ENCODE measurements around the gene DYTN. TPM values are rescaled to one million over a fixed set of nuclear protein-coding genes. Genes with fewer than 3 reads are reported as not detected.

Gene DYTN
- total and polyA plus RNA-seq, 4 donors: not detected

DNA sequence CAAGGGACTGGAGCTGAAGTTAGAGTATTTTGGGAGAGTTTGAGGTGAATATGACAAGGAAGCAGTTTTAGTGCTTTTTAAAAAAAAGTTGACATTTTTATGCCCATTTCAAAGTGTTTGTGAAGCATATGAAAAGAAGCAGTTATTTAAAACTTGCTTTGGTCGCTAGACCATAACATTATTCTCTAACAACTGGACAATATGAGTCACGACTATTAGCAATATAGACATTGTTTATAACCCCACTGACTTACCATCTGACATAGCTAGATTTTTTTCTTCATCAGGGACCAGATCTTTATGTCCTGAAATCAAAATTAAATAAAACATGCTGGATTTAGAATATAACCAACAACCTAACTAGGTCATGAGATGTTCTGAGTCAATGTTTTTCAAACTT is 22.6 kb upstream of the DYTN start (continued):
- TF ChIP-seq, protein P1, sequence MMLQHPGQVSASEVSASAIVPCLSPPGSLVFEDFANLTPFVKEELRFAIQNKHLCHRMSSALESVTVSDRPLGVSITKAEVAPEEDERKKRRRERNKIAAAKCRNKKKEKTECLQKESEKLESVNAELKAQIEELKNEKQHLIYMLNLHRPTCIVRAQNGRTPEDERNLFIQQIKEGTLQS (IDR thresholded peaks at IDR 0.05): no peak
- TF ChIP-seq RAD21 (IDR thresholded peaks at IDR 0.05) (no peak), FOXA2 (IDR thresholded peaks at IDR 0.05) (no peak), FOXA1 (IDR thresholded peaks at IDR 0.05) (no peak), GABPA (IDR thresholded peaks at IDR 0.05 in 1 of 2, conservative IDR thresholded peaks at IDR 0.05 in 1 of 2) (no peak), HNF4A (conservative IDR thresholded peaks at IDR 0.05) (no peak), HNF4G (IDR thresholded peaks at IDR 0.05) (no peak), NR2F2 (IDR thresholded peaks at IDR 0.05) (no peak), RXRA (IDR thresholded peaks at IDR 0.05) (no peak), TAF1 (conservative IDR thresholded peaks at IDR 0.05) (no peak), SP1 (IDR thresholded peaks at IDR 0.05) (no peak), EGR1 (IDR thresholded peaks at IDR 0.05; ENCODE audit: low read depth in 2 of 2) (no peak)

DNA sequence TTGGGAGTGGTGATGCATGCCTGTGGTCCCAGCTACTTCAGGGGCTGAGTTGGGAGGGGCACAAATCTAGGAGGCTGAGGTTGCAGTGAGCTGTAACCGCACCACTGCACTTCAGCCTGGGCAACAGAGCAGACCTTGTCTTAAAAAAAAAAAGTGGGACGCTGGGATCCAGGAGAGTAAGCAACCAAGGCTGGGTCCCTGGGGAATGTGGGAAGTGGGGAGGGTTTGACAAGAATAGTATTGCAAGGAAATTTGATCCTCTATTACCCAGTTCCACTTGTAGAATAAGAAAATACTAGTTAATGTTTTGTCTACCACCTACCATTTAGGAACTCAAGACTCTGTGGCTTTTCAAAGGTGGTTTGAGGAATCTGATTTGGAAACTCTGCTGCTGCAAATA is 21.1 kb upstream of the DYTN start:
- no peak for TF ChIP-seq JUND (IDR thresholded peaks at IDR 0.05)
- TF ChIP-seq YY1 (IDR thresholded peaks at IDR 0.05): no peak
- no peak for TF ChIP-seq RAD21 (IDR thresholded peaks at IDR 0.05)
- no peak for TF ChIP-seq NR2F2 (IDR thresholded peaks at IDR 0.05)
- no peak for TF ChIP-seq SP1 (IDR thresholded peaks at IDR 0.05)
- no peak for TF ChIP-seq EGR1 (IDR thresholded peaks at IDR 0.05; ENCODE audit: low read depth in 2 of 2)
- TF ChIP-seq, protein P1 (IDR thresholded peaks at IDR 0.05): no peak
- TF ChIP-seq, protein P2, sequence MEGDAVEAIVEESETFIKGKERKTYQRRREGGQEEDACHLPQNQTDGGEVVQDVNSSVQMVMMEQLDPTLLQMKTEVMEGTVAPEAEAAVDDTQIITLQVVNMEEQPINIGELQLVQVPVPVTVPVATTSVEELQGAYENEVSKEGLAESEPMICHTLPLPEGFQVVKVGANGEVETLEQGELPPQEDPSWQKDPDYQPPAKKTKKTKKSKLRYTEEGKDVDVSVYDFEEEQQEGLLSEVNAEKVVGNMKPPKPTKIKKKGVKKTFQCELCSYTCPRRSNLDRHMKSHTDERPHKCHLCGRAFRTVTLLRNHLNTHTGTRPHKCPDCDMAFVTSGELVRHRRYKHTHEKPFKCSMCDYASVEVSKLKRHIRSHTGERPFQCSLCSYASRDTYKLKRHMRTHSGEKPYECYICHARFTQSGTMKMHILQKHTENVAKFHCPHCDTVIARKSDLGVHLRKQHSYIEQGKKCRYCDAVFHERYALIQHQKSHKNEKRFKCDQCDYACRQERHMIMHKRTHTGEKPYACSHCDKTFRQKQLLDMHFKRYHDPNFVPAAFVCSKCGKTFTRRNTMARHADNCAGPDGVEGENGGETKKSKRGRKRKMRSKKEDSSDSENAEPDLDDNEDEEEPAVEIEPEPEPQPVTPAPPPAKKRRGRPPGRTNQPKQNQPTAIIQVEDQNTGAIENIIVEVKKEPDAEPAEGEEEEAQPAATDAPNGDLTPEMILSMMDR (IDR thresholded peaks at IDR 0.05; ENCODE audit: low read depth, low read length, missing input control): no peak
- TF ChIP-seq HNF4G (IDR thresholded peaks at IDR 0.05): no peak
- TF ChIP-seq RXRA (IDR thresholded peaks at IDR 0.05): no peak
- no peak for TF ChIP-seq HNF4A (conservative IDR thresholded peaks at IDR 0.05)
- TF ChIP-seq GABPA (IDR thresholded peaks at IDR 0.05 in 1 of 2, conservative IDR thresholded peaks at IDR 0.05 in 1 of 2): no peak
- TF ChIP-seq, protein P3, sequence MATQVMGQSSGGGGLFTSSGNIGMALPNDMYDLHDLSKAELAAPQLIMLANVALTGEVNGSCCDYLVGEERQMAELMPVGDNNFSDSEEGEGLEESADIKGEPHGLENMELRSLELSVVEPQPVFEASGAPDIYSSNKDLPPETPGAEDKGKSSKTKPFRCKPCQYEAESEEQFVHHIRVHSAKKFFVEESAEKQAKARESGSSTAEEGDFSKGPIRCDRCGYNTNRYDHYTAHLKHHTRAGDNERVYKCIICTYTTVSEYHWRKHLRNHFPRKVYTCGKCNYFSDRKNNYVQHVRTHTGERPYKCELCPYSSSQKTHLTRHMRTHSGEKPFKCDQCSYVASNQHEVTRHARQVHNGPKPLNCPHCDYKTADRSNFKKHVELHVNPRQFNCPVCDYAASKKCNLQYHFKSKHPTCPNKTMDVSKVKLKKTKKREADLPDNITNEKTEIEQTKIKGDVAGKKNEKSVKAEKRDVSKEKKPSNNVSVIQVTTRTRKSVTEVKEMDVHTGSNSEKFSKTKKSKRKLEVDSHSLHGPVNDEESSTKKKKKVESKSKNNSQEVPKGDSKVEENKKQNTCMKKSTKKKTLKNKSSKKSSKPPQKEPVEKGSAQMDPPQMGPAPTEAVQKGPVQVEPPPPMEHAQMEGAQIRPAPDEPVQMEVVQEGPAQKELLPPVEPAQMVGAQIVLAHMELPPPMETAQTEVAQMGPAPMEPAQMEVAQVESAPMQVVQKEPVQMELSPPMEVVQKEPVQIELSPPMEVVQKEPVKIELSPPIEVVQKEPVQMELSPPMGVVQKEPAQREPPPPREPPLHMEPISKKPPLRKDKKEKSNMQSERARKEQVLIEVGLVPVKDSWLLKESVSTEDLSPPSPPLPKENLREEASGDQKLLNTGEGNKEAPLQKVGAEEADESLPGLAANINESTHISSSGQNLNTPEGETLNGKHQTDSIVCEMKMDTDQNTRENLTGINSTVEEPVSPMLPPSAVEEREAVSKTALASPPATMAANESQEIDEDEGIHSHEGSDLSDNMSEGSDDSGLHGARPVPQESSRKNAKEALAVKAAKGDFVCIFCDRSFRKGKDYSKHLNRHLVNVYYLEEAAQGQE (IDR thresholded peaks at IDR 0.05): no peak
- Histone ChIP-seq H3K27me3 (ENCODE audit: control insufficient read depth in 4 of 4, insufficient read depth in 4 of 4, low read length in 3 of 4) (peaks cover 0 to 10% (median 0%) of the 10 kb centered on the region in 4 donors), H3K36me3 (ENCODE audit: control insufficient read depth in 4 of 4, insufficient read depth in 3 of 4, low read depth in 1 of 4, low read length in 3 of 4) (no peaks in the 10 kb centered on the region), H3K4me3 (ENCODE audit: low read depth in 1 of 3, low read length in 3 of 3) (no peak overlapping the region), H3K9me3 (ENCODE audit: control insufficient read depth in 4 of 4, low read length in 3 of 4) (no peaks in the 10 kb centered on the region), H3K9ac (ENCODE audit: low read depth in 1 of 2, low read length in 2 of 2) (no peak overlapping the region), H3K27ac (ENCODE audit: low read depth in 1 of 2, low read length in 2 of 2) (no peak overlapping the region), H3K4me1 (ENCODE audit: control insufficient read depth in 4 of 4, insufficient read depth in 4 of 4, low read length in 3 of 4) (no peaks in the 10 kb centered on the region)
- WGBS: 72% methylated on average over 2 of the region's 2 CpGs
- no peak for DNase-seq (ENCODE audit: low spot score)

Data from liver (tissue), 9 donors.